GM12873 (cell line): ENCODE results near the gene ADARB2.

Experiments used
- CTCF ChIP-seq: IDR thresholded peaks from 2 replicates; pipeline ENCODE4 v1.5.1; 2012; ENCODE audit warnings: low read depth, mild to moderate bottlenecking, moderate library complexity, low read length, control low read depth; ENCODE audit not compliant: insufficient read depth; ENCODE audit errors: missing control alignments

Gene ADARB2

GRCh38 chr10:1744524-1744923 lies 7.2 kb upstream of the ADARB2 start:
- no peak for TF ChIP-seq CTCF

- no peak for TF ChIP-seq CTCF
Observed at GRCh38 chr10:1743141-1743540, 5.8 kb upstream of the ADARB2 start.

- no peak for TF ChIP-seq CTCF
Observed at GRCh38 chr10:1741450-1741849, 4.1 kb upstream of the ADARB2 start.

- no peak for TF ChIP-seq CTCF
Observed at GRCh38 chr10:1739751-1740150, 2.4 kb upstream of the ADARB2 start.

GRCh38 chr10:1738950-1739349 lies 1.6 kb upstream of the ADARB2 start:
- no peak for TF ChIP-seq CTCF

GRCh38 chr10:1736972-1737221 lies 428 bp downstream of the ADARB2 start:
- TF ChIP-seq CTCF: no peak

- no peak for TF ChIP-seq CTCF
Observed at GRCh38 chr10:1736144-1736971, 967 bp downstream of the ADARB2 start.
